SW 1271 (cell line): ENCODE measurements around the gene PKN2.

Experiments used
- DNase-seq, 2 experiments: peaks; one replicate each; lab custom pipeline; 2025; lab: John Stamatoyannopoulos, UW

PKN2 gene

DNA sequence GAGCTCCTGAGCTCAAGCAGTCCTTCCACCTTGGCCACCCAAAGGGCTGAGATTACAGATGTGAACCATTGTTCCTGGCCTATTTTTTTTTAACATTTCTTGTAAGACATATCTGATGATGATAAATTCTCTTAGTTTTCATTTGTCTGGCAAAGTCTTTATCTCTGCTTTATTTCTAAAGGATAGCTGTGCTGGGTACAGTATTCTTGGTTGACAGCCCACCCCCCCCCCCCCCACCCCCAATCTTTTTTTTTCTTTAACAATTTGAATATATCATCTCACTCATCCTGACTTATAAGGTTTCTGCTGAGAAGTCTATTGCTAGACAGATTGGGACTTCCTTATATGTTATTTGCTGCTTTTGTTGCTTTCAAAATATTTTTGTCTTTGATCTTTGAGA, 51.3 kb downstream of the PKN2 start:
- DNase-seq, result no peak

DNA sequence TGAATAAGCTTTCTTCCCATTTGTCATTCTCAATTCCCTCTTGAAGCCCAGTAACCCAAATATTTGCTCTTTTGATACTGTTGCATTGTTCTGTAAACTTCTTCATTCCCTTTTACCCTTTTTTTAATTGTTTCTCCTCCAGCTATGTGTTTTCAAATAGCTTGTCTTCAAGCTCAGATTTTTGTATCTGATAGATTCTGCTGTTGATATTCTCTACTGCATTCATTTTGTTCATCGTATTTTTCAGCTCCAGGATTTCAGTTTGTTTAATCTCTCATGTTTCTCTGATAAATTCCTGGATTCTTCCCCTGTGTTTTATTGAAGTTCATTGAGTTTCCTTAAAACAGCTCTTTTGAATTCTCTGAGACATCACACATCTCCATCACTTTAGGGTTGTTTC, 51.8 kb downstream of the PKN2 start:
- DNase-seq, result no peak

GRCh38 chr1:88736633-88737248, 52.7 kb downstream of the PKN2 start:
- DNase-seq, result no peak

GRCh38 chr1:88737338-88737927, 53.4 kb downstream of the PKN2 start:
- no peak for DNase-seq

DNA sequence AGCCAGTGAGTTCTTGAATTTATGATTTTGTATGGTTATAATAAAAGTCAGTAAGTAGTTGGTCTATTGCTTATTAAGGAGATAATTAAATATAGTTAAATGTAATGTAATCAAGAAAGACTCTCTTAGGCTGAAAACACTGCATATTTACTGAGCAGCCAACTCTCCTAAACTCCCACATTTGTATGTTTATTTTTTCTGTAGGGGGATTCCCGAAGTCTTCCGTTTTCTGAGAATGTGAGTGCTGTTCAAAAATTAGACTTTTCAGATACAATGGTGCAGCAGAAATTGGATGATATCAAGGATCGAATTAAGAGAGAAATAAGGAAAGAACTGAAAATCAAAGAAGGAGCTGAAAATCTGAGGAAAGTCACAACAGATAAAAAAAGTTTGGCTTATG, 56.7 kb downstream of the PKN2 start:
- no peak for DNase-seq

DNA sequence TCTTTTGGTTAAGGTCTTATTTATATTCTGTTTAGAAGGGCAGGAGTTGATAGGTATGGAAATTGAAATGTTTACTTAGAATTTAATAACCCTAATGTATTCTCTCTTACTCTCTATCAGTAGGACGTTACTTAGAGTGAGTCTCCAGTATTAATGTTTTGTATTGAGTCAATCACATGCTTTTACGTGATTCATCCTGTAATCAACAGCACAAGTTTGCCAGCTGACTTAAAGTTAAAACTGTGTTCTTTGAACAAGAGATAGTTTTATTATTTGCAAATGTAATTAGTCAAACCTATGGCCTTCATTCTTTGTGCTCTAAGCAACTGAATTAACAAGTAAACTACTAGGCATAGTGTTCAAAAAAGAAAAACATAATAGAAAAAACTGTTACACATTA, 57.3 kb downstream of the PKN2 start:
- no peak for DNase-seq

GRCh38 chr1:88742531-88742930, 58.5 kb downstream of the PKN2 start:
- no peak for DNase-seq

DNA sequence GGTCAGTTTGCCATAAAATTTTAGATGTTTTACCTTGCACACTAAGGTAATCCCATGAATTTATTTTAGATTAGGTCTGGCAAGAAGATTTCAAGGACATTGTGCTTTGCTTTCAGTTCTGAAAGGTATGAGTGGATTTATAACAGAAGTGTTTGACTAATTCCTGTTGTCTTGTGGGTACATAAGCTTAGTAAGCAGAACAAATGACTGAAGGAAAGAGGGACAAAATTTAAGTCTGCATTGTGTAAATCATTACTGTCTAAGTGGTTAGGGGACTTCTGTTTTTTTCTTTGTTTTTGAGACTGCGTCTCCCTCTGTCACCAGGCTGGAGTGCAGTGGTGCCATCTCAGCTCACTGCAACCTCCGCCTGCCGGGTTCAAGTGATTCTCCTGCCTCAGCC, 60.1 kb downstream of the PKN2 start:
- no peak for DNase-seq

DNA sequence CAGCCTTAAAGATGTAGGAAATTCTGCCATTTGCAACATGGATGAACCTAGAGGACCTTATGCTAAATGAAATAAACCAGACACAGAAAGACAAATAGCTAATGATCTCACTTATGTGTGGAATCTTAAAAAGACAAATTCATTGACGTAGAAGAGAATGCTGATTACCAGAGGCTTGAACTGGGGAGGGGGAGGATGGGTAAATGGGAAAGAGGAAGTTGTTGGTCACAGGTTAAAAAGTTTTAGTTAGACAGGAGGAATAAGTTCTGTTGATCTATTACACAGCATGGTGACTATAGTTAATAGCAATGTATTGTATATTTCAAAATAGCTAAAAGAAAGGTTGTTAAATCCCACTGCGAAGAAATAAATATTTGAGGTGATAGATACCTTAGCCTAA, 62.8 kb downstream of the PKN2 start:
- no peak for DNase-seq

DNA sequence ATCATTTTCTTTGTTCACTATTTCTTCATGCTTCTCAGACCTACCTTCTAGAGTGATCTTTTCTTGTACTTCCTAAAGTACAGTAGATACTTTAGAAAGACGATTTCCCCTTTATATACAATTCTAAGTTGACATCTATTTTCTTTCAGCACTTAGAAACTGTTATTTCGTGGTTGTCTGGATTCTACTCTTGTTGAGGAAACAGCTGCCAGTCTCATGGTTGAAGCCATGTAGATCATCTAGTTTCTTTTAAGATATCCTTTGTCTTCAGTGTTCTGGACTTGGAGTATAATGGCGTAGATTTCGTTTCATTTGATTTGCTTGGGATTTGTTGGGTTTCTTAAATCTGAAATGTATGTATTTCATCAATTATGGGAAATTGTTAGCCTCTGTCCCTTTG, 67.6 kb downstream of the PKN2 start:
- DNase-seq, result no peak

- DNase-seq, result no peak
These were observed 69.4 kb downstream of the PKN2 start for GRCh38 chr1:88753506-88753905.

DNA sequence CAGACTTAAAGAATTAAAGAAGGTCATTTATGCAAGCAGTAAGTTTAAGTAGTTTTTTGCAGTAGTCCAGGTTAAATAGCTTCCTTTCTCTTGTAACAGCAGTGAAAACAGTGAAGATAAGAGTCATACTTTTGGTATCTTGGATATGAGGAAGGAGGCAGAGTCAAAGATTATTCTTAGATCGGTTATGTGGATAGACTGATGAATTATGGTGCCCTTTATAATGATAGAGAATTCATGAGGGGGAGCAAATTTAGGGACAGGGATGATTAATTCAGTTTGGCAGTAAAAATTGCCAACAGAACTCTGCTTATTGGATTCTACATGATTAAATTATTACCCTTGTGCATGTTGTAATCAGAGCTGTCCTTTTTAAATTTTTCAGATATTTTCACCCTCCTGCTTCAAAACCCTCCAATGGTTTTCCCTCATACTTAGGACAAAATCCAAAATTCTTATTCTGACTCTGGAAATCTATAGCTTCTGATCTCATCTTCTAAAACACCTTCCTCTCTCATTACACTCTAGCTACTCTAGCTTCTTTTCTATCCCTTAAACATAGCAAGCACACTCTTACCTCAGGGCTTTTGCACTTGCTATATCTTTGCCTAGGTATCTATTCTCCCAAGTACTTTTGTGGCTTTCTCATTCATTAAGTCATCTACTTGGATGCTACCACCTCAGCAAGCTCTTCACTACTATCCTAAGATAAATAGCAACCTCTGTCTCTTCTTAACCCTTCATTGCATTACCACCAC, 79.8 kb downstream of the PKN2 start:
- DNase-seq, result peak in 1 of 2 experiments; percentile 38

- no peak for DNase-seq
These were observed 84.1 kb downstream of the PKN2 start for GRCh38 chr1:88768187-88768586.

DNA sequence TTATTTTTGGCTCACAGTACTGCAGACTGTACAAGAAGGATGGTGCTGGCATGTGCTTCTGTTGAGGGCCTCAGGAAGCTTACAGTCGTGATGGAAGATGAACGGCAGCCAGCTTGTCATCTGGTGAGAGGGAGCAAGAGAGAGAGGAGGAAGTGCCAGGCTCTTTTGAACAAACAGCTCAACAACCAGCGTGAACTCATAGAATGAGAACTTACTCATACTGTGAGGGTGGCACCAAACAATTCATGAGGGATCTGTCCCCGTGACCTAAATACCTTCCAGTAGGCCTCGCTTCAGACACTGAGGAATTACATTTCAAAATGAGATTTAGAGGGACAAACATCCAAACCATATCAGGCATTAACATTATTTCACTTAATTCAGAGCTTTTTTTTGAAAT, 84.7 kb downstream of the PKN2 start:
- DNase-seq, result no peak

GRCh38 chr1:88773540-88774150, 89.6 kb downstream of the PKN2 start:
- DNase-seq, result peak in 1 of 2 experiments; percentile 42

DNA sequence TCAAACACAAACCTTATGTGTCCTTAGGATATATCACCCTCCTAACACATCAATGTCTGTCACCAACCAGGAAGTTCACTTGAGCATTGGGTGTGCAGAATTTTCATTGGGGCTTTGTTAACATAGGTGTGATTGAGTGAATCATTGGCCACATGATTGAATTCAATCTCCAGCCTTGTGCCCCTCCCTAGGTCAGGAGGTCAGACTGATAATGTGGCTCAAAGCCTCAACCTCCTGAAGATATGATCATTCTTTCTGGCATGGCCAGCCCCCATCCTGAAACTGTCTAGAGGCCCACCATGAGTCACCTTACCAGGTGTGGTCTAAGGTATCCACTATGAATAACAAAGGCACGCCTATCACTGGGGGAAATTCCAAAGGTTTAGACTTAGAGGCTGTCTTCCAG, 90.1 kb downstream of the PKN2 start:
- no peak for DNase-seq

- DNase-seq, result no peak
These were observed 93.6 kb downstream of the PKN2 start for GRCh38 chr1:88777604-88778149.

- DNase-seq, result no peak
These were observed 95.8 kb downstream of the PKN2 start for GRCh38 chr1:88779880-88780279.

DNA sequence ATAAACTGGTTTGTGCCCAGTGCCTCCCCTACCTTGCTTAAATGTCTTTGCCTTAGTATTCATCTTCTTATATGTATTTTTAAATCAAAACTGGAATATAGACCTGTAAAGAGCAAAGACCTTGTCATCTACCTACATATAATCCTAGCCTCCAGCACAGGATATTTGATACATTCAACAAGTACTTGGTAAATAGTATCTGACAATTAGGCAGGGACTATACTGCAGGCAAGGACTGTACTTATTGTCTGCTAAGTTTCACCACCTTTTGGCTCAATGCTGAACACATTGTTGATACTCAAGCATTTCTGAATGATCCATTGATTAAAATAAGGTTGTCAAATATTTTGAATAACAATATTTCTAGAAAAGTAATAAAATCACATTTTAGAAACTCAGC, 96.4 kb downstream of the PKN2 start:
- DNase-seq, result no peak

GRCh38 chr1:88783145-88783544, 99.1 kb downstream of the PKN2 start:
- DNase-seq, result no peak

DNA sequence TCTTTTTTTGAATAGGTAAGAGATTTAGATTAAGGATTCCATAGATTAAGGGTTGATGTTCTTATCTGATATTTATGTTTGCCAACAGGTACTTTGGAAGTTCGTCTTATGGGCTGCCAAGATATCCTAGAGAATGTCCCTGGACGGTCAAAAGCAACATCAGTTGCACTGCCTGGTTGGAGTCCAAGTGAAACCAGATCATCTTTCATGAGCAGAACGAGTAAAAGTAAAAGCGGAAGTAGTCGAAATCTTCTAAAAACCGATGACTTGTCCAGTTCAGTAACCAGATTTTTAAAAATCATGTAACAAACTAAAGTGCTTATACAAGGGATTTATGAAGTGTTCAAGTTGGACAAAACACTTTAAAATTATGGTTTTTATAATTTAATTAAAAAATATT, 100.5 kb downstream of the PKN2 start:
- DNase-seq, result no peak

- DNase-seq, result no peak
These were observed 103.2 kb downstream of the PKN2 start for GRCh38 chr1:88787023-88787903.
